Astrocyte (in vitro differentiated cells and primary cell): Measurements from ENCODE around the gene UBL3. TPM values are rescaled to one million over a fixed set of nuclear protein-coding genes. Genes with fewer than 3 reads are reported as not detected.
A peak's percentile ranks its signal among the peaks of the same experiment; 100 is the strongest.

ENCODE experiments used
- DNase-seq: peaks from one replicate; pipeline ENCODE4 v3.0.0-alpha.2; 2010; ENCODE audit warnings: low read depth
- FAIRE-seq: peaks from 2 replicates; lab custom pipeline; 2011; peaks lifted over from hg19 to GRCh38; lab: Jason Lieb, UNC
- H2AFZ ChIP-seq: 2 replicates; pipeline ENCODE4 v1.6.0; 2012; ENCODE audit warnings: low read depth, low read length, inconsistent platforms
- H3K27ac ChIP-seq: 2 replicates; pipeline ENCODE4 v1.5.1; 2011; ENCODE audit warnings: low read depth, low read length, inconsistent platforms
- H3K27me3 ChIP-seq: 2 replicates; pipeline ENCODE4 v1.6.0; 2011; ENCODE audit warnings: low read length, inconsistent platforms; ENCODE audit not compliant: insufficient read depth
- H3K36me3 ChIP-seq: 2 replicates; pipeline ENCODE4 v1.5.1; 2011; ENCODE audit warnings: low read length, inconsistent platforms; ENCODE audit not compliant: insufficient read depth
- H3K4me1 ChIP-seq: 2 replicates; pipeline ENCODE4 v1.5.1; 2011; ENCODE audit warnings: low read length, inconsistent platforms; ENCODE audit not compliant: insufficient read depth
- H3K4me2 ChIP-seq: 2 replicates; pipeline ENCODE4 v1.6.0; 2012; ENCODE audit warnings: low read length, inconsistent platforms
- H3K4me3 ChIP-seq: 2 replicates; pipeline ENCODE4 v1.5.1; 2011; ENCODE audit warnings: low read depth, mild to moderate bottlenecking, low read length, inconsistent platforms; ENCODE audit not compliant: insufficient read depth
- H3K79me2 ChIP-seq: 2 replicates; pipeline ENCODE4 v1.6.0; 2012; ENCODE audit warnings: mild to moderate bottlenecking, low read length, inconsistent platforms; ENCODE audit not compliant: insufficient read depth
- H3K9ac ChIP-seq: 2 replicates; pipeline ENCODE4 v1.6.0; 2012; ENCODE audit warnings: mild to moderate bottlenecking, low read length, inconsistent platforms
- H3K9me3 ChIP-seq: 2 replicates; pipeline ENCODE4 v1.5.1; 2012; ENCODE audit warnings: low read depth, mild to moderate bottlenecking, low read length, inconsistent platforms; ENCODE audit not compliant: insufficient read depth
- H4K20me1 ChIP-seq: 2 replicates; pipeline ENCODE4 v1.6.0; 2012; ENCODE audit warnings: low read length, inconsistent platforms; ENCODE audit not compliant: insufficient read depth
- H3K27ac Mint-ChIP-seq: one replicate; pipeline ENCODE4 v1.8.0; 2021; ENCODE audit warnings: mild to moderate bottlenecking, mixed read lengths; ENCODE audit not compliant: unreplicated experiment
- H3K27me3 Mint-ChIP-seq: one replicate; pipeline ENCODE4 v1.8.0; 2021; ENCODE audit warnings: low read depth, mixed read lengths; ENCODE audit not compliant: unreplicated experiment
- H3K36me3 Mint-ChIP-seq: one replicate; pipeline ENCODE4 v1.8.0; 2021; ENCODE audit warnings: low read depth, mixed read lengths; ENCODE audit not compliant: unreplicated experiment
- H3K4me1 Mint-ChIP-seq: one replicate; pipeline ENCODE4 v1.8.0; 2021; ENCODE audit warnings: low read depth, mixed read lengths; ENCODE audit not compliant: unreplicated experiment
- H3K4me3 Mint-ChIP-seq: one replicate; pipeline ENCODE4 v1.8.0; 2021; ENCODE audit warnings: mild to moderate bottlenecking, moderate library complexity, mixed read lengths; ENCODE audit not compliant: unreplicated experiment
- H3K9me3 Mint-ChIP-seq: one replicate; pipeline ENCODE4 v1.8.0; 2021; ENCODE audit warnings: mild to moderate bottlenecking, mixed read lengths; ENCODE audit not compliant: unreplicated experiment
- CTCF ChIP-seq: IDR thresholded peaks from 2 replicates; pipeline ENCODE4 v1.5.1; 2011; ENCODE audit warnings: low read depth, mild to moderate bottlenecking, inconsistent platforms, low read length, moderate library complexity; ENCODE audit not compliant: insufficient read depth
- EZH2 ChIP-seq: IDR thresholded peaks from 2 replicates; pipeline ENCODE4 v1.6.1; 2012; ENCODE audit warnings: mild to moderate bottlenecking, low read length, inconsistent platforms; ENCODE audit not compliant: insufficient read depth
- total RNA-seq: library from RNA; stranded (reverse); gene quantifications from 2 replicates; pipeline ENCODE4 v1.2.1, GENCODE V29; 2021

UBL3 gene
- total RNA-seq, 1 donor from 2014 or later, result 48.5 TPM

- no peaks in the 10 kb centered on the region for H3K27me3 ChIP-seq
- H3K27ac Mint-ChIP-seq, result no peak overlapping the region
- no peaks in the 10 kb centered on the region for H3K27me3 Mint-ChIP-seq
- peaks cover 22% of the 10 kb centered on the region for H3K79me2 ChIP-seq
- no peak overlapping the region for H3K4me3 Mint-ChIP-seq
- peaks cover 3% of the 10 kb centered on the region for H3K4me1 Mint-ChIP-seq
- H3K36me3 Mint-ChIP-seq, result peaks cover 2% of the 10 kb centered on the region
- FAIRE-seq (no peak), DNase-seq (no peak)
- TF ChIP-seq CTCF, result no peak
- TF ChIP-seq EZH2, result no peak
- H3K9ac ChIP-seq, result no peak overlapping the region
- no peaks in the 10 kb centered on the region for H3K9me3 ChIP-seq
- no peak overlapping the region for H3K4me2 ChIP-seq
- peaks cover 4% of the 10 kb centered on the region for H4K20me1 ChIP-seq
- no peak overlapping the region for H3K27ac ChIP-seq
- no peak overlapping the region for H3K4me3 ChIP-seq
- H3K9me3 Mint-ChIP-seq, result no peaks in the 10 kb centered on the region
- H3K4me1 ChIP-seq, result no peaks in the 10 kb centered on the region
- no peaks in the 10 kb centered on the region for H3K36me3 ChIP-seq
- H2AFZ ChIP-seq, result no peak overlapping the region
These were observed 75.6 kb downstream of the UBL3 start for GRCh38 chr13:29774830-29775229.

- peak; percentile 14 for DNase-seq
- Histone ChIP-seq H3K9me3 (no peaks in the 10 kb centered on the region), H3K27me3 (no peaks in the 10 kb centered on the region), H2AFZ (no peak overlapping the region), H3K27ac (no peak overlapping the region), H4K20me1 (no peaks in the 10 kb centered on the region), H3K4me1 (no peaks in the 10 kb centered on the region), H3K4me3 (no peak overlapping the region), H3K79me2 (no peaks in the 10 kb centered on the region), H3K9ac (no peak overlapping the region), H3K36me3 (peaks cover 3% of the 10 kb centered on the region), H3K4me2 (no peak overlapping the region)
- Mint-ChIP-seq H3K36me3 (peaks cover 3% of the 10 kb centered on the region), H3K27me3 (no peaks in the 10 kb centered on the region), H3K27ac (no peak overlapping the region), H3K4me3 (no peak overlapping the region), H3K4me1 (peaks cover 9% of the 10 kb centered on the region), H3K9me3 (no peaks in the 10 kb centered on the region)
- no peak for TF ChIP-seq EZH2
- TF ChIP-seq CTCF, result peak; percentile 34
- no peak for FAIRE-seq
These were observed 79.2 kb downstream of the UBL3 start for GRCh38 chr13:29771247-29771646.

GRCh38 chr13:29767006-29767405 lies 83.4 kb downstream of the UBL3 start:
- Mint-ChIP-seq H3K27me3 (no peaks in the 10 kb centered on the region), H3K4me3 (no peak overlapping the region), H3K4me1 (peaks cover 8% of the 10 kb centered on the region), H3K27ac (no peak overlapping the region), H3K9me3 (no peaks in the 10 kb centered on the region), H3K36me3 (peaks cover 15% of the 10 kb centered on the region)
- TF ChIP-seq CTCF (no peak), EZH2 (no peak)
- H3K27ac ChIP-seq, result no peak overlapping the region
- no peak overlapping the region for H3K9ac ChIP-seq
- H4K20me1 ChIP-seq, result no peaks in the 10 kb centered on the region
- H3K36me3 ChIP-seq, result peaks cover 3% of the 10 kb centered on the region
- DNase-seq, result no peak
- no peak for FAIRE-seq
- no peaks in the 10 kb centered on the region for H3K9me3 ChIP-seq
- no peaks in the 10 kb centered on the region for H3K79me2 ChIP-seq
- no peaks in the 10 kb centered on the region for H3K4me1 ChIP-seq
- no peaks in the 10 kb centered on the region for H3K27me3 ChIP-seq
- no peak overlapping the region for H3K4me2 ChIP-seq
- H3K4me3 ChIP-seq, result no peak overlapping the region
- H2AFZ ChIP-seq, result no peak overlapping the region
